ENCODE results near the gene NR2F1-AS1.

Gene NR2F1-AS1

GRCh38 chr5:93588352-93589151 is 7.5 kb upstream of the NR2F1-AS1 start:
- DNase-seq, result no peak

GRCh38 chr5:93587597-93588351 is 6.8 kb upstream of the NR2F1-AS1 start:
- DNase-seq, result no peak

GRCh38 chr5:93586736-93587596 is 5.9 kb upstream of the NR2F1-AS1 start:
- DNase-seq, result no peak

GRCh38 chr5:93585767-93586385 is 4.9 kb upstream of the NR2F1-AS1 start:
- DNase-seq, result no peak

GRCh38 chr5:93585041-93585766 is 4.2 kb upstream of the NR2F1-AS1 start:
- no peak for DNase-seq

- DNase-seq, result no peak
These were observed 3.6 kb upstream of the NR2F1-AS1 start for GRCh38 chr5:93584596-93585040.

- peak; percentile 38 for DNase-seq
These were observed 3.0 kb upstream of the NR2F1-AS1 start for GRCh38 chr5:93583768-93584595.

GRCh38 chr5:93583439-93583767 is 2.4 kb upstream of the NR2F1-AS1 start:
- no peak for DNase-seq

GRCh38 chr5:93582677-93583438 is 1.8 kb upstream of the NR2F1-AS1 start, which contains the start of gene NR2F1:
Gene NR2F1 (plus strand): TSS chr5:93583222. CDS start chr5:93585024, 1,802 bp downstream.
- DNase-seq, result no peak

- DNase-seq, result no peak
These were observed 1.1 kb upstream of the NR2F1-AS1 start for GRCh38 chr5:93582167-93582462.

- DNase-seq, result no peak
These were observed 724 bp downstream of the NR2F1-AS1 start for GRCh38 chr5:93580063-93580926.

GRCh38 chr5:93579692-93580062 is 1.3 kb downstream of the NR2F1-AS1 start:
- no peak for DNase-seq

GRCh38 chr5:93578813-93579691 is 2.0 kb downstream of the NR2F1-AS1 start:
- no peak for DNase-seq

- DNase-seq, result no peak
These were observed 2.9 kb downstream of the NR2F1-AS1 start for GRCh38 chr5:93577854-93578812.

- DNase-seq, result no peak
These were observed 3.8 kb downstream of the NR2F1-AS1 start for GRCh38 chr5:93576994-93577853.
